ENCODE data around the gene ARHGAP36.

Gene ARHGAP36

GRCh38 chrX:131032354-131033230 is 25.6 kb upstream of the ARHGAP36 start:
- DNase-seq (no peak), ATAC-seq (ENCODE audit: insufficient read depth, low read depth) (no peak)
- Histone ChIP-seq H3K79me2 (ENCODE audit: insufficient read depth, low read length) (no peaks in the 10 kb centered on the region), H3K4me2 (ENCODE audit: insufficient read depth, low read length) (no peak overlapping the region), H3K4me1 (ENCODE audit: insufficient read depth, low read length) (no peaks in the 10 kb centered on the region), H3K36me3 (ENCODE audit: insufficient read depth, low read length) (no peaks in the 10 kb centered on the region), H4K20me1 (ENCODE audit: insufficient read depth, low read length) (no peaks in the 10 kb centered on the region), H3K4me3 (ENCODE audit: low read depth in 1 of 2, low read length in 2 of 2) (no peak overlapping the region), H3K27me3 (ENCODE audit: insufficient read depth, low read length, poor library complexity) (no peaks in the 10 kb centered on the region), H3K27ac (ENCODE audit: low read length) (no peak overlapping the region), H2AFZ (ENCODE audit: low read depth, low read length) (no peak overlapping the region), H3K9ac (ENCODE audit: low read depth, low read length) (no peak overlapping the region), H3K9me3 (ENCODE audit: insufficient read depth, low read length, severe bottlenecking) (no peaks in the 10 kb centered on the region)
- TF ChIP-seq EZH2 (IDR thresholded peaks at IDR 0.05; ENCODE audit: borderline replicate concordance, low read depth, low read length, severe bottlenecking) (no peak), CTCF (IDR thresholded peaks at IDR 0.05; ENCODE audit: borderline replicate concordance, extremely low read depth, low read length, poor library complexity, severe bottlenecking) (no peak)

- H3K9me3 ChIP-seq (ENCODE audit: insufficient read depth, low read length, severe bottlenecking) = no peaks in the 10 kb centered on the region
- H3K27ac ChIP-seq (ENCODE audit: low read length) = no peak overlapping the region
- no peaks in the 10 kb centered on the region for H3K79me2 ChIP-seq (ENCODE audit: insufficient read depth, low read length)
- H2AFZ ChIP-seq (ENCODE audit: low read depth, low read length) = no peak overlapping the region
- H3K4me1 ChIP-seq (ENCODE audit: insufficient read depth, low read length) = no peaks in the 10 kb centered on the region
- H3K4me2 ChIP-seq (ENCODE audit: insufficient read depth, low read length) = no peak overlapping the region
- H3K9ac ChIP-seq (ENCODE audit: low read depth, low read length) = no peak overlapping the region
- no peak overlapping the region for H3K4me3 ChIP-seq (ENCODE audit: low read depth in 1 of 2, low read length in 2 of 2)
- ATAC-seq (ENCODE audit: insufficient read depth, low read depth) (no peak), DNase-seq (no peak)
- H3K27me3 ChIP-seq (ENCODE audit: insufficient read depth, low read length, poor library complexity) = no peaks in the 10 kb centered on the region
- TF ChIP-seq CTCF (IDR thresholded peaks at IDR 0.05; ENCODE audit: borderline replicate concordance, extremely low read depth, low read length, poor library complexity, severe bottlenecking) = no peak
- no peaks in the 10 kb centered on the region for H3K36me3 ChIP-seq (ENCODE audit: insufficient read depth, low read length)
- no peaks in the 10 kb centered on the region for H4K20me1 ChIP-seq (ENCODE audit: insufficient read depth, low read length)
These were observed 24.1 kb upstream of the ARHGAP36 start for GRCh38 chrX:131034063-131034462.

- no peaks in the 10 kb centered on the region for H4K20me1 ChIP-seq (ENCODE audit: insufficient read depth, low read length)
- H3K4me2 ChIP-seq (ENCODE audit: insufficient read depth, low read length) = no peak overlapping the region
- H3K36me3 ChIP-seq (ENCODE audit: insufficient read depth, low read length) = no peaks in the 10 kb centered on the region
- H3K27ac ChIP-seq (ENCODE audit: low read length) = no peak overlapping the region
- no peak overlapping the region for H2AFZ ChIP-seq (ENCODE audit: low read depth, low read length)
- ATAC-seq (ENCODE audit: insufficient read depth, low read depth) (no peak), DNase-seq (no peak)
- TF ChIP-seq CTCF (IDR thresholded peaks at IDR 0.05; ENCODE audit: borderline replicate concordance, extremely low read depth, low read length, poor library complexity, severe bottlenecking) (no peak), EZH2 (IDR thresholded peaks at IDR 0.05; ENCODE audit: borderline replicate concordance, low read depth, low read length, severe bottlenecking) (no peak)
- no peaks in the 10 kb centered on the region for H3K9me3 ChIP-seq (ENCODE audit: insufficient read depth, low read length, severe bottlenecking)
- no peak overlapping the region for H3K9ac ChIP-seq (ENCODE audit: low read depth, low read length)
- H3K4me3 ChIP-seq (ENCODE audit: low read depth in 1 of 2, low read length in 2 of 2) = no peak overlapping the region
- H3K27me3 ChIP-seq (ENCODE audit: insufficient read depth, low read length, poor library complexity) = no peaks in the 10 kb centered on the region
- no peaks in the 10 kb centered on the region for H3K79me2 ChIP-seq (ENCODE audit: insufficient read depth, low read length)
- no peaks in the 10 kb centered on the region for H3K4me1 ChIP-seq (ENCODE audit: insufficient read depth, low read length)
These were observed 17.4 kb upstream of the ARHGAP36 start for GRCh38 chrX:131040781-131041180.

Data from DND-41 (cell line).